ENCODE data around the gene FBXL14. TPM values are rescaled to one million over a fixed set of nuclear protein-coding genes. Genes with fewer than 3 reads are reported as not detected.
A peak's percentile ranks its signal among the peaks of the same experiment; 100 is the strongest.

FBXL14 gene
- polyA plus RNA-seq, 1 of the 3 experiments (the other 2 are of a cell fraction) = 11.3 TPM

GRCh38 chr12:1594006-1594260 is 448 bp downstream of the FBXL14 start:
- H3K36me3 ChIP-seq (replicated peaks in 1 of 2; ENCODE audit: control insufficient read depth in 1 of 2, insufficient read depth in 2 of 2, low read length in 1 of 2) = peaks cover 8 to 14% of the 10 kb centered on the region in 2 experiments
- H3K4me1 ChIP-seq (ENCODE audit: control insufficient read depth in 1 of 2, insufficient read depth in 2 of 2, low read depth in 1 of 2, low read length in 1 of 2) = peaks cover 30 to 33% of the 10 kb centered on the region in 2 experiments
- H3K9me2 ChIP-seq = no peaks in the 10 kb centered on the region
- CTCF ChIA-PET = interaction anchor here (1.5 to 4.5 kb wide), 8 partner anchors 9 to 644 kb away, joined by 5 to 38 read pairs (median 12); partner anchors contain the start of genes RAD52 and WNT5B
- peak; percentile 79 for DNase-seq
- no CpG with 5 or more reads among the region's 34 CpGs for WGBS (ENCODE audit: low lambda C conversion rate)
- no peaks in the 10 kb centered on the region for H3K9me3 ChIP-seq
- POLR2A ChIA-PET = interaction anchor here (1.2 to 3.1 kb wide), 3 partner anchors 11 to 645 kb away, joined by 4 to 11 read pairs (median 4); partner anchors contain the start of genes RAD52 and WNT5B
- H3K9ac ChIP-seq = peak overlapping the region; percentile 61; the same call in 1 of the 2 replicates
- H3K27ac ChIP-seq (ENCODE audit: low read depth in 2 of 2, low read length in 1 of 2) = peak overlapping the region; percentile 55 to 95; a peak in 3 of 4 replicates
- peaks cover 42% of the 10 kb centered on the region for H4K20me1 ChIP-seq (ENCODE audit: insufficient read depth)
- H3F3A ChIP-seq (replicated peaks; ENCODE audit: insufficient read depth) = peaks cover 13% of the 10 kb centered on the region
- H3K4me3 ChIP-seq (ENCODE audit: low read depth in 2 of 2, low read length in 1 of 2) = peak overlapping the region; percentile 76 to 80
- no peak overlapping the region for H2AFZ ChIP-seq (ENCODE audit: low read depth)
- TF ChIP-seq REST (IDR thresholded peaks at IDR 0.05; ENCODE audit: low read depth, low read length) (0 out of 2 replicates have a peak, but pooled peaks have one; percentile 7), JUND (IDR thresholded peaks at IDR 0.05) (no peak)
- H3K79me2 ChIP-seq (ENCODE audit: insufficient read depth) = peaks cover 91% of the 10 kb centered on the region
- H3K4me2 ChIP-seq = peak overlapping the region; percentile 99
- no peaks in the 10 kb centered on the region for H3K27me3 ChIP-seq (ENCODE audit: insufficient read depth)

- H3K9ac ChIP-seq = peak overlapping the region; percentile 61; the same call in 1 of the 2 replicates
- H4K20me1 ChIP-seq (ENCODE audit: insufficient read depth) = peaks cover 42% of the 10 kb centered on the region
These were observed 991 bp downstream of the FBXL14 start for GRCh38 chr12:1593174-1594005.

More at GRCh38 chr12:1593174-1594005, 991 bp downstream of the FBXL14 start:
- Histone ChIP-seq H3K27ac (ENCODE audit: low read depth in 2 of 2, low read length in 1 of 2) (peak overlapping the region; percentile 55 to 95; a peak in 3 of 4 replicates), H3K27me3 (ENCODE audit: insufficient read depth) (no peaks in the 10 kb centered on the region), H3K4me2 (peak overlapping the region; percentile 99), H3K79me2 (ENCODE audit: insufficient read depth) (peaks cover 91% of the 10 kb centered on the region), H3K9me2 (no peaks in the 10 kb centered on the region), H3K9me3 (no peaks in the 10 kb centered on the region), H3K36me3 (replicated peaks in 1 of 2; ENCODE audit: control insufficient read depth in 1 of 2, insufficient read depth in 2 of 2, low read length in 1 of 2) (peaks cover 8 to 14% of the 10 kb centered on the region in 2 experiments), H3K4me3 (ENCODE audit: low read depth in 2 of 2, low read length in 1 of 2) (peak overlapping the region; percentile 76 to 80), H3F3A (replicated peaks; ENCODE audit: insufficient read depth) (peaks cover 13% of the 10 kb centered on the region), H2AFZ (ENCODE audit: low read depth) (no peak overlapping the region), H3K4me1 (ENCODE audit: control insufficient read depth in 1 of 2, insufficient read depth in 2 of 2, low read depth in 1 of 2, low read length in 1 of 2) (peaks cover 30 to 33% of the 10 kb centered on the region in 2 experiments)
- POLR2A ChIA-PET = interaction anchor here (1.2 to 3.1 kb wide), 3 partner anchors 10 to 644 kb away, joined by 4 to 11 read pairs (median 4); partner anchors contain the start of genes RAD52 and WNT5B
- TF ChIP-seq SIN3A (IDR thresholded peaks at IDR 0.05; ENCODE audit: borderline replicate concordance, low read depth, low read length) = 0 out of 2 replicates have a peak, but pooled peaks have one; percentile 22
- TF ChIP-seq MAX (IDR thresholded peaks at IDR 0.05; ENCODE audit: low read depth) = peak; percentile 71; the same call in 1 of the 2 replicates
- no peak for TF ChIP-seq YY1 (IDR thresholded peaks at IDR 0.05; ENCODE audit: low read depth)
- 8% methylated on average over 5 of the region's 56 CpGs for WGBS (ENCODE audit: low lambda C conversion rate)
- peak; percentile 61 for DNase-seq
- CTCF ChIA-PET = interaction anchor here (0.6 to 4.5 kb wide), 15 partner anchors 10 to 1023 kb away, joined by 3 to 38 read pairs (median 5); partner anchors contain the start of genes RAD52 and WNT5B
